Umbilical cord (tissue), 2 donors: ENCODE measurements around the gene CDC34. TPM values are rescaled to one million over a fixed set of nuclear protein-coding genes. Genes with fewer than 3 reads are reported as not detected.
A peak's percentile ranks its signal among the peaks of the same experiment; 100 is the strongest.

Experiments used
- DNase-seq: peaks from one replicate; pipeline ENCODE4 v3.0.0-alpha.2; 2015; ENCODE audit warnings: low spot score
- total RNA-seq: library from RNA; depleted of rRNA; stranded (reverse); fragments of >200 nt; gene quantifications from one replicate; pipeline ENCODE4 v1.2.3, GENCODE V29; 2014; ENCODE audit warnings: low replicate concordance; ENCODE audit not compliant: insufficient read depth

Gene CDC34, protein sequence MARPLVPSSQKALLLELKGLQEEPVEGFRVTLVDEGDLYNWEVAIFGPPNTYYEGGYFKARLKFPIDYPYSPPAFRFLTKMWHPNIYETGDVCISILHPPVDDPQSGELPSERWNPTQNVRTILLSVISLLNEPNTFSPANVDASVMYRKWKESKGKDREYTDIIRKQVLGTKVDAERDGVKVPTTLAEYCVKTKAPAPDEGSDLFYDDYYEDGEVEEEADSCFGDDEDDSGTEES
- 74.9 TPM for total RNA-seq

- DNase-seq: peak; percentile 35
These were observed at the start of gene CDC34 for GRCh38 chr19:531753-532560. Gene CDC34, plus strand, starts transcription at chr19:531760. Its CDS starts 172 bp downstream, at chr19:531932.

DNA sequence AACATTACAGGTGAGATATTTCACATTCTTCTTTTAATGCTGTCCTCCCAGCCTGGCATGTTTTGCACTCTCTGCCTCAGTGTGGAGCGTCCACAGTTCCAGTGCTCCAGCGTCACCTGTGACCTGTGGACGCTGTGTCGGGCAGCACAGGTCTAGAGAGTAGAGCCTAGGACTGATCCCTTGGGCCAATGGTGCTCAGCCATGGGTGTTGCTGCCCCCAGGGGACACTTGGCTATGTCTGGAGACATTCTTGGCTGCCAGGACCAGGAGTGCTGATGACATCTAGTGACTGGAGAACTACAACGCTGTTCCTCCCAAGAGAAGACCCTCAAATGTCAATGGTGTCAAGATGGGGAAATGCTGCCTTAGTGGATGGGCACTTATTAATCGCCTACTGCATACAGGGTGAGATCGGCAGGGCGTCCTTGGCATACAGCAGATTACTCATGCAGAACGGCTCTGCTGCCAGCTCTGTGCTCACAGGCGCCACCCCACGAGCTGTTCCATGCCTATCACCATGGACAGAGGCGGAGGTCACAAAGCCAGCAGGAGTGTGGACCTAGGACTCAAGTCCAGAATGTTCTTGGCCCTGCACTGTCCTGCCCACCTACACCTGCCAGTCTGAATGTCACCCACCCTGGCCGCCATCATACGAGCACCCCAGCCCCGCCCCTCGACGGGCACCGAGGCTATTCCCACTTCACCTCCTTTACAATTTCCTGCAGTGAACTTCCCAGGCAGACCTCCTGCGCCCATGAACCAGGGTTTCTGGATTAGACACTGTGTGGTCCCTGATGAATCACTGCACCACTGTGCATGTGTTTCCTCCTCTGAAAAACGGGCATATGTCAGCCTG, 49.1 kb upstream of the CDC34 start:
- DNase-seq: no peak

DNA sequence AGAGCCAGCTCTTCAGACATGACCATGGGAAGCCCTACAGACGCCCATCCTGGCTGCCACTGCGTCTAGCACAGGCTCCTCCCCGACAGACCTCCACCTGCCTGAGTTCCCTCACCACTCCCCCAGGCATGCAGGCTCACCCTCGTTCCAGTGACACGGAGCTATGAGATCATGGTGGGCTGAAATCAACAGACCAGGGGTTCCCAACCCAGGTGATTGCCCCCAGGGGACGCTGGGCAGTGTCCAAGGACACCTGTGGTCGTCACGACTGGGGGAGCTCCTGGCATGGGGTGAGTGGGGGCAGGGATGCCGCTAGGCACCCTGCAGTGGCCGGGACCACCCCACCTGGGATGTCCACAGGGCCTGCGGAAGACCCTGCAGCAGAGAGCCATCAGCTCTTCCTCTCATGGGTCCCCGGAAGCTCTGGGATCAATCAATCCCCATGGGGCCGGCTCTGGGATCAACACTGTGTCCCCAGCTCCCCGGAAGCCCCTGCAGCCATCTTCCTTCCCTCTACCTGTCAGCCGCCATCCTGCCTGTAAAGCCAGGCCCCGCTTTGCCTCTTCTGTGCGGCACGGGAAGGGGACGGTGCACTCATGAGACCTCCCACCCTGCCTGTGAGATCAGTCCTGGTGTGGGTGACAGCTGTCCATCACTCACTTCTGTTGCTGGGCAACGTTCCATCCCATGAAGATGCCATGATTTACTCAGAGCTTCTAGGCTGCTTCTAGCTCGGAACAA, 48.1 kb upstream of the CDC34 start:
- no peak for DNase-seq

GRCh38 chr19:484494-484893, 47.1 kb upstream of the CDC34 start:
- DNase-seq: no peak

- no peak for DNase-seq
These were observed 46.5 kb upstream of the CDC34 start for GRCh38 chr19:485077-485476.

DNA sequence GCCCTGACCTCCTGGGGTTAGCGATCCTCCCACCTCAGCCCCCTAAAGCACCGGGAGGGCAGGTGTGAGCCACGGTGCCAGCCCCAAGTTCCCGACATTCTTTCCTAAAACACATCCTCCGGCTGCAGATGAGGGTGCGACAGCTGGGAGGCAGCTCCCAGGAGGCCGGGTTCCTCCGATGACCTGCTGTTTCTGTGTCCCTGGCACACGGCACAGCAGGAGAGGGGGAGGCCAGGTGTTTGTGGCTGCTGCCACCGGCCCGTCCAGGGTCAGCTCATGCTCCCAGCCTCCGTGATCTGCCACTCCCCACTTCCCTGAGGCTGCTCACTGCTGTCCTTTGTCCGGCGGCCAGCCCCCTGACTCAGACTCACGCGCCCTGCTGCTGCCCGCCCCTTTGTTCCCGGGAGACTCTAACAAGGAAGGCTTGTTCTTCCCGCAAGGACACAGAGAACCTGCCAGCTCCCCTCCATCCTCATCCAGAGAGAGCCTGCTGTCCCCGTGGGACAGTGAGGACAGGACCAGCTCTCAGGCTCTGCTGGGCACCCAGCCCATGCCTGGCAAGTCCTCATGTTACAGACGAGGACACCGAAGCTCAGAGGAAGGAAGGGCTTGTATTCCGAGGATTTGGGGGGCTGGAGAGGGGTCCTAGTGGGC, 45.9 kb upstream of the CDC34 start:
- DNase-seq: no peak

DNA sequence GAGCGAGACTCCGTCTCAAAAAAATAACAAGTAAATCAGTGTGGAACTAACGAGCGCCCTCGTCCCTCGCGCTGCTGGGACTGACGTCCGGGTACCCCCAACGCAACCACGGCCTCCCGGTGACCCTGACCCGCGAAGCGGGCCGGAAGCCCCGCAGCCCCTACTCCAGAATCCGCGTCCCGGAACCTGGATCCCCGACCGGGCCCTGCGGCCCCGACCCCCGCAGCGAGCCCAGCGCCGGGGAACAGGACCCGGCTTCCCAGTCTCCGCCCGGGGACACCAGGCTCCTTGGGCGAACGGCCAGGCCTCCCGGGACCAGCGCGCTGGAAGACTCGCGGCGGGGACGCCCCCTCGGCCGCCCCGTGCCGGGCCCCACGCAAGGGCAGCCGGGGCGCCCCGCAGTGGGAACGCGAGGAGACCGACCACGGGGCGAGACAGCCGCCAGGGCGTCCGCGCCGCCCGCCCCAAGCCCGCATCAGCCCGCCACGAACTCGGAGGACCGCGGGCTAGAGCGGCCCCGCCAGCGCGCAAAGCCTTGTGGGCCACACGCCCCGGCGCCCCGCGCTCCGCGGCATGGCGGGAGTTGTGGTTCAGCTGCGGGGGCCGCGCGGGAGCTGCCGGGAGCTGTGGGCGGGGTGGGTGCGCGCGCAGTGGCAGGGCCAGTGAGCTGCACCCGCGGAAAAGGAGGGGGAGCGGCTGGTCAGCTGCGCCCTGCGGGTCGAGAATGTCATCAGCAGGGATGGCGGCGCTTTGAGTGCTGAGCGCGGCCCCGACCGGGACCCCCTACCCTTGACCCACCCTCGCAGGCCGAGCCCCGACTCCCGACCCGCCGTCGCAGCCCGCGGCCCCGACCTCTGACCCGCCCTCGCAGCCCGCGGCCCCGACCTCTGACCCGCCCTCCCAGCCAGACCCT, 42.8 kb upstream of the CDC34 start:
- DNase-seq: peak; percentile 97

DNA sequence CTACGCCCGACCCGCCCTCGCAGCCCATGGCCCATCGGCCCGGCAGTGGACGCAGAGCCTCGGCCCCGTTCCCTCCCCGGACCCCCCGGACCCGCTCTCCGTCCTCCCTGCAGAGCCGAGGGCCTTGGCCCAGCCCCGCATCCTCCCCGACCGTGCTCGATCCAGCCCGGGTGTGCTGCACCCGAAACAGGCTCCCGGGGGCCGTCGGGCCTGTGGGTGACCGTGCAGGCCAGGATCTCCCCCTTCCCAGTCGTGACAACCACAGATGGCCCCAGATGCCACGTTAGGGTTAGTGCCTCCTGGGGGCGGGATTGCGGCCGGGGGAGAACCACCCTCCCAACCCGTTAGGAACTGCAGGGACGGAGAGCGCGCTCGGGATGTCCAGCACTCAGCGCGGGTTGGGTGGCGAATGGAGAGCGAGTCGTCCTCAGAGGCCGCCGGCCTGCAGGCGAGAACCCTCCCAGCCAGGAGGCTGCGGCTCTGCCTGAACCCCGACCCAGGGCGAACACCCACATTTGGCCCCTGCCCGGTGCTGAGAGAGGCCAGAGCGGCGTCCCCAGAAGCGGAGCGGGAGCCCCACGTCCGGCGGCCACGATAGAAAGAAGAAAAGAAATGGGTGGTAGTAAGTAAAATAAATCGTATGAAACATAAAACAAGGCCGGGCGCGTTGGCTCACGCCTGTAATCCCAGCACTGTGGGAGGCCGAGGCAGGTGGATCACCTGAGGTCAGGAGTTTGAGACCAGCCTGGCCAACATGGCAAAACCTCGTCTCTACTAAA, 42.0 kb upstream of the CDC34 start:
- peak; percentile 66 for DNase-seq

GRCh38 chr19:491146-491741, 40.3 kb upstream of the CDC34 start:
- no peak for DNase-seq

GRCh38 chr19:492091-492531, 39.4 kb upstream of the CDC34 start:
- DNase-seq: no peak

- no peak for DNase-seq
These were observed 38.0 kb upstream of the CDC34 start for GRCh38 chr19:493391-494170.

- DNase-seq: no peak
These were observed 37.1 kb upstream of the CDC34 start for GRCh38 chr19:494171-495080.

GRCh38 chr19:495081-495401, 36.5 kb upstream of the CDC34 start:
- no peak for DNase-seq

GRCh38 chr19:495402-496111, 36.0 kb upstream of the CDC34 start:
- DNase-seq: no peak

- DNase-seq: no peak
These were observed 35.4 kb upstream of the CDC34 start, which contains the start of gene MADCAM1 for GRCh38 chr19:496112-496665. Gene MADCAM1, plus strand, starts transcription at chr19:496486. Its CDS starts 14 bp downstream, at chr19:496500.

DNA sequence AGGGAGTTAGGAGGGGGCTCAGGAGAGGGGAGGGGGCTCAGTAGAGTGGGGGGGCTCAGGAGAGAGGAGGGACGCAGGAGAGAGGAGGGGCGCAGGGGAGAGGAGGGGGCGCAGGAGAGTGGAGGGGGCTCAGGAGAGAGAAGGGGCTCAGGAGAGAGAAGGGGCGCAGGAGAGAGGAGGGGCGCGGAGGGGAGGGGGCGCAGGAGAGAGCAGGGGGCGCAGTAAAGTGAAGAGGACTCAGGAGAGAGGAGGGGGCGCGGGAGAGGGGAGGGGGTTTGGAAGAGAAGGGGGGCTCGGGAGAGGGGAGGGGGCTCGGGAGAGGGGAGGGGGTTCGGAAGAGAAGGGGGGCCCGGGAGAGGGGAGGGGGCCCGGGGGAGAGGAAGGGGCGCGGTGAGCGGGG, 34.6 kb upstream of the CDC34 start:
- DNase-seq: no peak
